Measurements from ENCODE around the gene WDR31.

Gene WDR31

DNA sequence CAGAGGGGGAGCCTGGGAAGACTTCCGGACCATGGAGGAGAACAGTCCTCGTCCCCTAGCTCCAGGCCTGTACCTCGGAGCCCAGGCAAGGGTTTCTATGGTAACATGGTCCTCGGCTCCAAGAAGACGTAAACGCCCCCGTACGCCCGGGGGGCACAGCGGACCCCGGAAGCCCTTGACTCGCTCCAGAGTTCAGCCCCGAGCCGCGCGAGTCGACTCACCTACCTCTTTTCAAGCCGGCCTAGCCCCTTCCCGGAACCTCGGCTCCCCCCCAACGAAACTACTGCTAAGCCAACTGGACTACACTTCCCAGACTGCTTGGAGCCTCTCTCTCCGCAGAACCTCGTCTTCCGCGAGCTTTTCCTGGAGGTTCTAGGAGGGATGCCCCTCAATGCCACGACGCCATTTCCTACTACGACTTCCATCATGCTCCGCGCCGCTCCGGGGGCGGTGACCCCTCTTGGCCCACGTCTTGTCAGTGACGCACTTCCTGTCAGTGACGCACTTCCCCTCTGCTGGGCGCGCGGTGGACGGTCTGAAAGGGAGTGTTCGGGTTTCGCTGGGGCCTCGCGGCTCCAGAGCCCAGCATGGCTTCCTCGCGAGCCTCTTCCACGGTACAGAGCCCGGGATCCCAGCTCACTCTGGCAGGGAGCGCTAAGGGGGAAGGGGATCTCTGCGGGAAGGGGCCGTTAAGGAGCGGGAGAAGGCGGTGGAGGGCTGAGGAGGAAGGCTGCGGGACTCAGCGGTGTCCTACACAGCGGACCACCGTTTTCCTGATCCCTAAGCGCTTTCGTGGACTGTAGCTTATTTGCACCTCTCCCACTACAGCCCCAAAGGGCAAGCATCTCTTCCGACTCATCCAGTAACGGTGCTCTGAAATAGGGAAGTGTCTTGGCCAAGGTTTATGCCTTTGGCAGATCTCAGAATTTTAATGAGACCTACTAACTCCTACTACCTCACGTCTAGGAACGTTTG lies 64.6 kb downstream of the WDR31 start, which contains the start of the genes CDC26 and PRPF4:
TSS of gene CDC26 (minus strand) at position 416 of the 975 bp plus-strand sequence. CDS start 3,065 bp downstream, outside the sequence.
TSS of gene PRPF4 (plus strand) at position 502 of the 975 bp plus-strand sequence. CDS start at position 588, 86 bp downstream.
- Mint-ChIP-seq H3K36me3 (peaks cover 27 to 35% of the 10 kb centered on the region in 2 donors), H3K4me3 (no peak within 1 kb of the TSS), H3K27me3 (no peaks in the 10 kb centered on the region), H3K9me3 (no peaks in the 10 kb centered on the region), H3K4me1 (peaks cover 8 to 19% of the 10 kb centered on the region in 2 donors), H3K27ac (no peak within 1 kb of the TSS)
- ATAC-seq (replicated peaks) (peak; percentile 96 to 98), DNase-seq (peak; percentile 95)

DNA sequence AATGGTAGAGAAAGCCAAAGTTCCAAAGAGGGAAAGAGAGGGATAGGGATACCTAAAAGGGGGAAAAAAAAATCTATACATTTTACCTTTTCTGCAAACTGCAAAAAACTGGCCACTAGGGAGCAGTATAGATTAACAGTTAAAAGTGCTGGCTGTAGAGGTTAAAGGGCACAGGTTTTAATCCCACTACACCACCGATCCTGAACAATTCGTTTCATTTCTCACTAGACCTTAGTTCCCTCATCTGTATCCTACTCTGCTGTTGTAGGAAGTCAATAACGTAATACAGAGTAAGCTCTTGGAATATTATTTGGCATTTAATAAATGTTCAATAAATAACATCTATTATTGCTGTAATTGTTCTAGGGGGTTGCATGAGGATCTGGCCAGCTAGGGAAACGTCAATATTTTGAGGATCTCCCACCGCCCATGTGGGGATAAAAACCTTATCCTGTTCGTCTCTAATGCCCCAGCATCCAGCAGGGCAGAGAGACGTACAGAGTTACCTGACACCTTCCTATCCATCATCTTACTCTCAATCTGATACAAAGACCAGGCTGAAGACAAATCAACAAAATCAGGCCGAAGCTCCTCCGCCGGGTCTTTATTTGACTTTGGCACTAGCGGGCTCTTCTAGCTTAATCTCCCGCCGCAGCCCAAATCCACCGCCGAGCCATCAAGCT lies 65.5 kb downstream of the WDR31 start:
- ATAC-seq (replicated peaks) (peak; percentile 18 to 24), DNase-seq (peak; percentile 21)
- no peaks in the 10 kb centered on the region for H3K9me3 Mint-ChIP-seq
- no peak overlapping the region for H3K27ac Mint-ChIP-seq
- no peaks in the 10 kb centered on the region for H3K27me3 Mint-ChIP-seq
- peaks cover 8 to 15% of the 10 kb centered on the region in 2 donors for H3K4me1 Mint-ChIP-seq
- peaks cover 21 to 33% of the 10 kb centered on the region in 2 donors for H3K36me3 Mint-ChIP-seq
- H3K4me3 Mint-ChIP-seq = no peak overlapping the region

DNA sequence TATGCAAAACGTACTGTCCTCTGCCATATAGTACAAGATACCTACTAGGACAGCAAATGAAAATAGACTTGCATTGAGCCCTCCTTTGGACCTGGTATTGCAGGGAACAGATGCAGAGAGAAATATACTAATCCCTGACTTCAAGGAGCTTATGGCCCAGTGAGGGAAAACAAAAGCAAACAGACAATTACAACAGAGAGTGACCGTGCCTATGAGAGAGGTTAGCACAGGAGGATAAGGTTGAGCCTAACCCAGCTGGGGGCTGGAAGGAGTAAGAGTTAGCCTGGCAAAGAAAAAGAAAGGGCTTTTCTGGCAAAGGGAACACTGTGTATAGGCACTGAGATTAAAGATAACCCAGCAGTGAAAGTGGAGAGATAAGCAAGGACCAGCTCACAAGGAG lies 70.2 kb downstream of the WDR31 start:
- Mint-ChIP-seq H3K27me3 (no peaks in the 10 kb centered on the region), H3K27ac (no peak overlapping the region), H3K36me3 (peaks cover 26 to 39% of the 10 kb centered on the region in 2 donors), H3K4me1 (peaks cover 0 to 9% of the 10 kb centered on the region in 2 donors), H3K4me3 (no peak overlapping the region), H3K9me3 (no peaks in the 10 kb centered on the region)
- ATAC-seq (replicated peaks) = no peak
- DNase-seq = no peak

DNA sequence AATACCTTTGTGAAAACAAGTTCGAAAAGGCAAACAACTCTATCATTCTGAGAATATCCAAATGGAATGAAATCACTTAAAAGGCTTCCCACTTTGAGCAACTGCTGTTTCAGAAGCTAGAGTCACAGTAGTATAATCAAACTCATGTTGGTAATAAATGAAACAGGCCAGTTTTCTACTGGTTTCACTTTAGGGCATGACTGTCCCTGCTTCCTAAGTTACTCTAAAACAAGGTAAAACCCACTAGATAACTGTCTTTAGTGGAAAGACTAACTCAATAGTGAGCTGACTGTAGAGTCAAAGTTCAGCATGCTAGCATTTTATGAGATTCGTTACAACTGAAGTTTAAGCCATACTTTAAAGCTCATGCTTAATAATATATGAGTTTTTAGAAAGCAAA lies 70.7 kb downstream of the WDR31 start:
- no peak overlapping the region for H3K4me3 Mint-ChIP-seq
- no peaks in the 10 kb centered on the region for H3K9me3 Mint-ChIP-seq
- H3K4me1 Mint-ChIP-seq = peaks cover 0 to 9% of the 10 kb centered on the region in 2 donors
- H3K27ac Mint-ChIP-seq = no peak overlapping the region
- DNase-seq (no peak), ATAC-seq (replicated peaks) (no peak)
- peaks cover 27 to 40% of the 10 kb centered on the region in 2 donors for H3K36me3 Mint-ChIP-seq
- H3K27me3 Mint-ChIP-seq = no peaks in the 10 kb centered on the region

DNA sequence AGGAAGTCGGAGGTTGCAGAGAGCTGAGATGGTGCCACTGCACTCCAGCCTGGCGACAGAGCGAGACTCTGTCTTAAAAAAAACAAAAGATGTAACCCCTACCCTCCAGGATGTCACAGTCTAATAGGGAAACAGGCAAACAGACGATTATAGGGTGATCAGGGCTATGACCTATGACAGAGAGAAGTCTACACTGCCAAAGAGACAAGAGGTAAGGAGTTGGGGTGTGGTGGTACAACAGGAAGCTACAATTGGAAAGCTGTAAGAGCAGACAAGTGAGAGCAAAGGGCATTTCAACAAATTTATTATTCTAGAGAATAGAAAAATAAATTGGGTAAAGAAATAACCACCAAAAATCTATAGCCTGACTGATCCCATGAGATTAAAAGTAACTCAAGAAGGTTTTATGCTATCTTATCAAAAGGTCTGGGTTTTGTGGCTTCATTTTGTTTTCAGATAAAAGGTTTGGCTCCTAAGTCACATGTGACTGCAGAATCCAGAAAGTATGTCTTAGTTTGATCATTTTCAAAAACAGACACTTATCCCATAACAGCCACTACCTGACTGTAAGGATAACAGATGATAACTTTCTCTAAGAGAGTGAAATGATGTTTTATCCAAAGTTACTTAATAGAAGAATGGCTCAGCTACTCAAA lies 72.0 kb downstream of the WDR31 start:
- Mint-ChIP-seq H3K4me1 (peaks cover 0 to 5% of the 10 kb centered on the region in 2 donors), H3K4me3 (no peak overlapping the region), H3K36me3 (peaks cover 26 to 40% of the 10 kb centered on the region in 2 donors), H3K27me3 (no peaks in the 10 kb centered on the region), H3K27ac (peak overlapping the region; percentile 65), H3K9me3 (no peaks in the 10 kb centered on the region)
- DNase-seq (no peak), ATAC-seq (replicated peaks) (no peak)

DNA sequence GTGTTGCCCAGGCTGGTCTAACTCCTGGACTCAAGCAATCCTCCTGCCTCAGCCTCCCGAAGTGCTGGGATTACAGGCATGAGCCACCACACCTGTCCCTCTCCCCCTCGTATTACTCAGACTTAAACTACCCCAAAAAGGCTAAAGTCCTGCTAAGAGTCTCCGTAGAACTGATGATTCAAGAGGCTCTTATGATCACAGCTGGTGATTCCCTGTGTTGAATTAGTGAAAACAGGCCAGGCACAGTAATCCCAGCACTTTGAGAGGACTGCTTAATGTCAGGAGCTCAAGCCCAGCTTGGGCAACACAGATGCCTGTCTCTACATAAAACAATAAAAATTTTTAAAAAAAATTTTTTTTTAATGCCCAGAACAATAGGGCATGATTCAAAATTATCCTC lies 73.9 kb downstream of the WDR31 start:
- no peaks in the 10 kb centered on the region for H3K27me3 Mint-ChIP-seq
- peaks cover 0 to 5% of the 10 kb centered on the region in 2 donors for H3K4me1 Mint-ChIP-seq
- DNase-seq (no peak), ATAC-seq (replicated peaks) (no peak)
- no peak overlapping the region for H3K27ac Mint-ChIP-seq
- no peak overlapping the region for H3K4me3 Mint-ChIP-seq
- H3K36me3 Mint-ChIP-seq = peaks cover 29 to 47% of the 10 kb centered on the region in 2 donors
- no peaks in the 10 kb centered on the region for H3K9me3 Mint-ChIP-seq

All from stimulated activated naive B cell treated with anti-CD40 and anti-IgM and Interleukin-4, amounts not matched to agents 10 μg/mL and 1 μg/mL and 100 μg/mL, for 72 hours (primary cell).